Adrenal gland (tissue), 12 donors: ENCODE measurements around the gene SLC12A5. TPM values are rescaled to one million over a fixed set of nuclear protein-coding genes. Genes with fewer than 3 reads are reported as not detected.

Experiments used
- DNase-seq, 7 donors: peaks; one replicate each; pipeline ENCODE4 v3.0.0-alpha.2; 2019 to 2020
- H3K27ac ChIP-seq, 5 donors: fragments of 200-600 bp; sonication (generic) in 4 of 5; 1 replicate in 3 of 5; 2 replicates in 2 of 5; pipeline versions ENCODE4 v1.5.1 to v1.8.0; 2016 to 2020; ENCODE audit warnings: mild to moderate bottlenecking in 1 of 5
- H3K27me3 ChIP-seq: fragments of 200-600 bp; 2 replicates; pipeline ENCODE4 v1.8.0; 2021
- H3K36me3 ChIP-seq, 2 donors: fragments of 200-600 bp; replicated peaks in 1 of 2; 1 replicate in 1 of 2; 2 replicates in 1 of 2; pipeline versions ENCODE4 v1.5.1 to v1.8.0; 2018 to 2022
- H3K4me1 ChIP-seq, 2 donors: fragments of 200-600 bp; replicated peaks in 1 of 2; 1 replicate in 1 of 2; 2 replicates in 1 of 2; pipeline versions ENCODE4 v1.5.1 to v1.8.0; 2018 to 2021
- H3K4me3 ChIP-seq, 4 donors: fragments of 200-600 bp; sonication (generic) in 3 of 4; one replicate each; pipeline ENCODE4 v1.5.1; 2016 to 2018
- H3K9me3 ChIP-seq, 3 donors: fragments of 200-600 bp; sonication (generic) in 1 of 3; replicated peaks in 1 of 3; 1 replicate in 2 of 3; 2 replicates in 1 of 3; pipeline versions ENCODE4 v1.5.1 to v1.8.0; 2016 to 2021
- POLR2A ChIP-seq, 2 donors: fragments of 450-650 bp; IDR thresholded peaks; one replicate each; pipeline ENCODE4 v1.6.1; 2017; ENCODE audit warnings: antibody characterized with exemption in 2 of 2, mild to moderate bottlenecking in 2 of 2, moderate library complexity in 1 of 2
- WGBS, 4 donors: extraction: QIAGEN DNeasy Blood & Tissue Kit in 2 of 4; methylation state at CpG; one replicate each; pipeline versions ENCODE4 v1.1.5 to v1.1.7; 2013 to 2017; 5-methylcytosine and 5-hydroxymethylcytosine counted together
- intact Hi-C, 2 donors: fragments of 100-400 bp; cut with DNase I; formaldehyde crosslinking; loops; one replicate each; pipeline versions ENCODE4 v1.14.1 to v1.15.0; 2022 to 2023
- polyA plus RNA-seq, 3 donors: library from polyadenylated mRNA; stranded (reverse); fragments of 200-250 nt in 2 of 3; fragments of 350-450 nt in 1 of 3; fragmentation: Illumina TruSeq in 1 of 3; extraction: RNeasy Lipid Tissue Mini Kit (QIAGEN cat#74804) in 1 of 3; gene quantifications; one replicate each; pipeline ENCODE4 v1.2.3, GENCODE V29; 2013 to 2014
- total RNA-seq, 9 donors: library from RNA; depleted of rRNA in 4 of 9; stranded (reverse); fragments of >200 nt in 4 of 9; fragments of 120-200 nt in 1 of 9; fragmentation: NEBNext Ultra II Directional in 1 of 9; extraction: Animal tissue kit (Norgen Biotek cat#: 25700) in 1 of 9; gene quantifications; one replicate each; pipeline versions ENCODE4 v1.1.0 to v1.2.4, GENCODE V29; 2013 to 2023
- TF ChIP-seq, protein P1 (sequence below), 6 experiments: fragments of 450-650 bp in 4 of 6; fragments of 200-600 bp in 2 of 6; sonication (generic) in 1 of 6; IDR thresholded peaks; 1 replicate in 5 of 6; 2 replicates in 1 of 6; pipeline versions ENCODE4 v1.5.1 to v1.8.0; 2016 to 2021; ENCODE audit warnings: antibody characterized with exemption in 6 of 6, mild to moderate bottlenecking in 2 of 6, moderate library complexity in 1 of 6
- donor health status: healthy with polysubstance abuse.
- donor health status: Bipolar disorder and iron deficiency.
- donor health status: DM: yes; HTN: yes; CAD: no.
- donor health status: DM: no; HTN: no; CAD: no.
- donor health status: DM: no; HTN: no; CAD: no.
- donor health status: DM: yes; HTN: yes; CAD: no.

Gene SLC12A5
- total and polyA plus RNA-seq, 12 donors: 0.30 to 121 (median 16.2) TPM

GRCh38 chr20:46001498-46001897 lies 27.5 kb upstream of the SLC12A5 start:
- H3K4me1 ChIP-seq: peaks cover 0 to 4% of the 10 kb centered on the region in 2 donors
- no peaks in the 10 kb centered on the region for H3K36me3 ChIP-seq
- H3K4me3 ChIP-seq: no peak overlapping the region
- no peak for TF ChIP-seq POLR2A (IDR thresholded peaks at IDR 0.05)
- TF ChIP-seq, protein P1, sequence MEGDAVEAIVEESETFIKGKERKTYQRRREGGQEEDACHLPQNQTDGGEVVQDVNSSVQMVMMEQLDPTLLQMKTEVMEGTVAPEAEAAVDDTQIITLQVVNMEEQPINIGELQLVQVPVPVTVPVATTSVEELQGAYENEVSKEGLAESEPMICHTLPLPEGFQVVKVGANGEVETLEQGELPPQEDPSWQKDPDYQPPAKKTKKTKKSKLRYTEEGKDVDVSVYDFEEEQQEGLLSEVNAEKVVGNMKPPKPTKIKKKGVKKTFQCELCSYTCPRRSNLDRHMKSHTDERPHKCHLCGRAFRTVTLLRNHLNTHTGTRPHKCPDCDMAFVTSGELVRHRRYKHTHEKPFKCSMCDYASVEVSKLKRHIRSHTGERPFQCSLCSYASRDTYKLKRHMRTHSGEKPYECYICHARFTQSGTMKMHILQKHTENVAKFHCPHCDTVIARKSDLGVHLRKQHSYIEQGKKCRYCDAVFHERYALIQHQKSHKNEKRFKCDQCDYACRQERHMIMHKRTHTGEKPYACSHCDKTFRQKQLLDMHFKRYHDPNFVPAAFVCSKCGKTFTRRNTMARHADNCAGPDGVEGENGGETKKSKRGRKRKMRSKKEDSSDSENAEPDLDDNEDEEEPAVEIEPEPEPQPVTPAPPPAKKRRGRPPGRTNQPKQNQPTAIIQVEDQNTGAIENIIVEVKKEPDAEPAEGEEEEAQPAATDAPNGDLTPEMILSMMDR (IDR thresholded peaks at IDR 0.05): no peak
- peaks cover 19% of the 10 kb centered on the region for H3K27me3 ChIP-seq
- H3K9me3 ChIP-seq: no peaks in the 10 kb centered on the region
- intact Hi-C loops: no loop called here
- H3K27ac ChIP-seq: no peak overlapping the region
- WGBS, 4 donors: 75 to 93% (median 90%) methylated on average over 5 of the region's 5 CpGs
- DNase-seq: no peak

GRCh38 chr20:46002008-46002407 lies 27.0 kb upstream of the SLC12A5 start:
- Histone ChIP-seq H3K27ac (no peak overlapping the region), H3K36me3 (no peaks in the 10 kb centered on the region), H3K27me3 (peaks cover 16% of the 10 kb centered on the region), H3K4me1 (peaks cover 0 to 4% of the 10 kb centered on the region in 2 donors), H3K4me3 (no peak overlapping the region), H3K9me3 (no peaks in the 10 kb centered on the region)
- TF ChIP-seq, protein P1 (IDR thresholded peaks at IDR 0.05): no peak
- TF ChIP-seq POLR2A (IDR thresholded peaks at IDR 0.05): no peak
- 77 to 100% (median 86%) methylated on average over 2 to 3 of the region's 3 CpGs for WGBS, 4 donors
- no peak for DNase-seq
- intact Hi-C loops: no loop called here

- WGBS, 4 donors: 46 to 60% (median 49%) methylated on average over 4 of the region's 4 CpGs
- no peaks in the 10 kb centered on the region for H3K4me1 ChIP-seq
- intact Hi-C loops: no loop called here
- TF ChIP-seq, protein P1 (IDR thresholded peaks at IDR 0.05): no peak
- no peak for TF ChIP-seq POLR2A (IDR thresholded peaks at IDR 0.05)
- no peaks in the 10 kb centered on the region for H3K36me3 ChIP-seq
- DNase-seq: peak in 2 of 7 donors; percentile 24 to 46
- no peak overlapping the region for H3K4me3 ChIP-seq
- H3K27me3 ChIP-seq: peaks cover 4% of the 10 kb centered on the region
- H3K27ac ChIP-seq: no peak overlapping the region
- no peaks in the 10 kb centered on the region for H3K9me3 ChIP-seq
These were observed 24.8 kb upstream of the SLC12A5 start for GRCh38 chr20:46004187-46004586.

DNA sequence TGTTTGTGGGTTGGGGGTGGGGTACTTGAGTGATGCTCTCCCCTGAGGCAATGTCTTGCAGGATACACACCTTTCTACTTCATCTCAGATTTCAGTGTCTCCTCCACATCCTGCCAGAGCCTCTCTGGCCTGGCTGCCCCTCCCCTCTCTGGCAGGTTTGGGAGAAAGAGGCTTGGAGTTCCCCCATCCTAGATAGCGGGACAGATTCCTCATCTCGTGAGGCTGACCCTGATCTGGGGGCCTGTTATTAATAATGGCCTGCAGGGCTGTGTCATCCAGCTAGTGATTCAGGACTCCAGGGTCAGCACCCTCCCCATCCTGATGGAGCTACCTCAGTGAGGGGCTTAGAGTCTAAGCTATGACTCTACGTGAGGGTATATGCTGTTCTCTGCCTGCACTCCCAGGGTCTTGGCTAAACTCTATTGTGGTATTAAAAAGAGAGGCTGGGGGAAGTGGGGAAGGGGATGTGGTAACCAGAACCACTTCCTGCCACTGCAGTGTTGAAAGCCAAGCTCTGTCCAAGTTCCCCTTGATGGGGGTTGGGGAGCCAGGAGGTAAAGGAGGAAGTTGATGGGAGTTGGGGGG lies 24.0 kb upstream of the SLC12A5 start:
- no peaks in the 10 kb centered on the region for H3K9me3 ChIP-seq
- no peak overlapping the region for H3K4me3 ChIP-seq
- H3K27me3 ChIP-seq: peaks cover 12% of the 10 kb centered on the region
- no peaks in the 10 kb centered on the region for H3K4me1 ChIP-seq
- 20 to 40% (median 33%) methylated on average over 1 to 3 of the region's 3 CpGs for WGBS, 4 donors
- H3K36me3 ChIP-seq: no peaks in the 10 kb centered on the region
- DNase-seq: peak; percentile 31 to 71 (median 57)
- intact Hi-C loops: no loop called here
- TF ChIP-seq POLR2A (IDR thresholded peaks at IDR 0.05): no peak
- TF ChIP-seq, protein P1 (IDR thresholded peaks at IDR 0.05): no peak
- H3K27ac ChIP-seq: peak overlapping the region in 1 of 5 donors; percentile 54
